SK-N-SH treated with all-trans-retinoic acid at 6 μM for 48 hours (cell line): ENCODE results near the gene RNF144A.

Experiments
- ARNTL ChIP-seq: fragments of 450-650 bp; formaldehyde crosslinking; IDR thresholded peaks from 2 replicates; pipeline ENCODE4 v1.5.0; 2020; ENCODE audit warnings: low read depth, mild to moderate bottlenecking, moderate library complexity, borderline replicate concordance
- BACH2 ChIP-seq: fragments of 250-450 bp; sonication (Bioruptor Pico); IDR thresholded peaks from 2 replicates; pipeline ENCODE4 v1.9.0; 2021; ENCODE audit warnings: mild to moderate bottlenecking, borderline replicate concordance
- PPARA ChIP-seq: fragments of 250-450 bp; sonication (Bioruptor Pico); IDR thresholded peaks from 2 replicates; pipeline ENCODE4 v1.5.0; 2020; ENCODE audit warnings: mild to moderate bottlenecking, borderline replicate concordance
- SNAI2 ChIP-seq: fragments of 250-450 bp; sonication (Bioruptor Pico); IDR thresholded peaks from 2 replicates; pipeline ENCODE4 v1.5.0; 2020; ENCODE audit warnings: mild to moderate bottlenecking, moderate library complexity
- ZFP3 ChIP-seq: fragments of 250-450 bp; sonication (Bioruptor Pico); IDR thresholded peaks from 2 replicates; pipeline ENCODE4 v1.5.0; 2020; ENCODE audit warnings: mild to moderate bottlenecking, moderate library complexity
- ZNF70 ChIP-seq: fragments of 450-650 bp; formaldehyde crosslinking; IDR thresholded peaks from 2 replicates; pipeline ENCODE4 v1.5.0; 2020; ENCODE audit warnings: mild to moderate bottlenecking, moderate library complexity
- TF ChIP-seq, protein P1 (sequence below): fragments of 250-450 bp; sonication (Bioruptor Pico); IDR thresholded peaks from 2 replicates; pipeline ENCODE4 v1.8.0; 2020; ENCODE audit warnings: mild to moderate bottlenecking, moderate library complexity, borderline replicate concordance
- TF ChIP-seq, protein P2 (sequence below): fragments of 250-450 bp; sonication (Bioruptor Pico); IDR thresholded peaks from 2 replicates; pipeline ENCODE4 v1.5.1; 2020; ENCODE audit warnings: low read depth, mild to moderate bottlenecking, moderate library complexity
- TF ChIP-seq, protein P3 (sequence below): fragments of 250-450 bp; sonication (Bioruptor Pico); IDR thresholded peaks from 2 replicates; pipeline ENCODE4 v1.8.0; 2021; ENCODE audit warnings: low read depth, mild to moderate bottlenecking, moderate library complexity, borderline replicate concordance

DNA sequence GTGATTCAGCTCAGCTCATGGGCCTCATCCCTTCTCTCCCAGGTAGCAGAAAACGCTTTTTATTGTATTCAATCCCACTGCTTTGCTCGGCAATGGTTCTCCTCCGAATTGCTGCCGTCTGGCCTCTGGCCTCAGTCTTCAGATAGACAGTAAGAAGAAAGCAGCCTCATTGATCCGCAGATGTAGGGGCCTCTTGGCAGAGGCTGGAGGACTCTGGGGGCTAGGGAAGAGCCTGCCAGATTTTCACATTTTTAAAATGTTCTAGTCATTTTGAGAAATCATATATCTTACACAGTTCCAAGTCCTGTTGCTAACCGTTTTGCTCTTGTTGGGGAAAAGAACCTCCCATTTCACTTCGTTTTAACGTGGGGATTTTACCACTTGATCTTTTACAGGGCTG lies 123.3 kb downstream of the RNF144A start:
- TF ChIP-seq ZFP3 (no peak), BACH2 (no peak), ARNTL (CRISPR knock-in tag) (no peak), SNAI2 (CRISPR knock-in tag) (no peak), PPARA (CRISPR knock-in tag) (no peak), ZNF70 (CRISPR knock-in tag) (no peak)
- TF ChIP-seq, protein P1, sequence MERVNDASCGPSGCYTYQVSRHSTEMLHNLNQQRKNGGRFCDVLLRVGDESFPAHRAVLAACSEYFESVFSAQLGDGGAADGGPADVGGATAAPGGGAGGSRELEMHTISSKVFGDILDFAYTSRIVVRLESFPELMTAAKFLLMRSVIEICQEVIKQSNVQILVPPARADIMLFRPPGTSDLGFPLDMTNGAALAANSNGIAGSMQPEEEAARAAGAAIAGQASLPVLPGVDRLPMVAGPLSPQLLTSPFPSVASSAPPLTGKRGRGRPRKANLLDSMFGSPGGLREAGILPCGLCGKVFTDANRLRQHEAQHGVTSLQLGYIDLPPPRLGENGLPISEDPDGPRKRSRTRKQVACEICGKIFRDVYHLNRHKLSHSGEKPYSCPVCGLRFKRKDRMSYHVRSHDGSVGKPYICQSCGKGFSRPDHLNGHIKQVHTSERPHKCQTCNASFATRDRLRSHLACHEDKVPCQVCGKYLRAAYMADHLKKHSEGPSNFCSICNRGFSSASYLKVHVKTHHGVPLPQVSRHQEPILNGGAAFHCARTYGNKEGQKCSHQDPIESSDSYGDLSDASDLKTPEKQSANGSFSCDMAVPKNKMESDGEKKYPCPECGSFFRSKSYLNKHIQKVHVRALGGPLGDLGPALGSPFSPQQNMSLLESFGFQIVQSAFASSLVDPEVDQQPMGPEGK (CRISPR knock-in tag), result no peak
- TF ChIP-seq, protein P2, sequence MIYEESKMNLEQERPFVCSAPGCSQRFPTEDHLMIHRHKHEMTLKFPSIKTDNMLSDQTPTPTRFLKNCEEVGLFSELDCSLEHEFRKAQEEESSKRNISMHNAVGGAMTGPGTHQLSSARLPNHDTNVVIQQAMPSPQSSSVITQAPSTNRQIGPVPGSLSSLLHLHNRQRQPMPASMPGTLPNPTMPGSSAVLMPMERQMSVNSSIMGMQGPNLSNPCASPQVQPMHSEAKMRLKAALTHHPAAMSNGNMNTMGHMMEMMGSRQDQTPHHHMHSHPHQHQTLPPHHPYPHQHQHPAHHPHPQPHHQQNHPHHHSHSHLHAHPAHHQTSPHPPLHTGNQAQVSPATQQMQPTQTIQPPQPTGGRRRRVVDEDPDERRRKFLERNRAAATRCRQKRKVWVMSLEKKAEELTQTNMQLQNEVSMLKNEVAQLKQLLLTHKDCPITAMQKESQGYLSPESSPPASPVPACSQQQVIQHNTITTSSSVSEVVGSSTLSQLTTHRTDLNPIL (CRISPR knock-in tag), result no peak
- TF ChIP-seq, protein P3, sequence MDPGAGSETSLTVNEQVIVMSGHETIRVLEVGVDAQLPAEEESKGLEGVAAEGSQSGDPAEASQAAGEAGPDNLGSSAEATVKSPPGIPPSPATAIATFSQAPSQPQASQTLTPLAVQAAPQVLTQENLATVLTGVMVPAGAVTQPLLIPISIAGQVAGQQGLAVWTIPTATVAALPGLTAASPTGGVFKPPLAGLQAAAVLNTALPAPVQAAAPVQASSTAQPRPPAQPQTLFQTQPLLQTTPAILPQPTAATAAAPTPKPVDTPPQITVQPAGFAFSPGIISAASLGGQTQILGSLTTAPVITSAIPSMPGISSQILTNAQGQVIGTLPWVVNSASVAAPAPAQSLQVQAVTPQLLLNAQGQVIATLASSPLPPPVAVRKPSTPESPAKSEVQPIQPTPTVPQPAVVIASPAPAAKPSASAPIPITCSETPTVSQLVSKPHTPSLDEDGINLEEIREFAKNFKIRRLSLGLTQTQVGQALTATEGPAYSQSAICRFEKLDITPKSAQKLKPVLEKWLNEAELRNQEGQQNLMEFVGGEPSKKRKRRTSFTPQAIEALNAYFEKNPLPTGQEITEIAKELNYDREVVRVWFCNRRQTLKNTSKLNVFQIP, result no peak
